HepG2 (cell line): ENCODE data around the gene ANKMY2. TPM values are rescaled to one million over a fixed set of nuclear protein-coding genes. Genes with fewer than 3 reads are reported as not detected.

Experiments used
- ATAC-seq: fragments of 200-7000 bp; cut with Tn5 transposase; 3 replicates; pipeline ENCODE4 v1.9.1; 2020; ENCODE audit warnings: mild to moderate bottlenecking, moderate library complexity
- BruUV-seq: library from RNA; stranded (reverse); fragments of 400-500 nt; replicated peaks from 2 replicates; lab custom pipeline; 2021; lab: Mats Ljungman, UMichigan
- CTCF ChIA-PET: fragments of 300-600 bp; formaldehyde crosslinking; extraction: SDS; loops from one replicate; lab custom pipeline; 2021; ENCODE audit warnings: low total read pairs, inconsistent platforms, low intra/inter-chr PET ratio; lab: Yijun Ruan, JAX
- POLR2A ChIA-PET: fragments of 350-600 bp; sonication (Branson Sonifier 250); formaldehyde crosslinking; loops from one replicate; lab custom pipeline; 2020; ENCODE audit warnings: antibody characterized with exemption, inconsistent platforms; lab: Yijun Ruan, JAX
- DNase-seq: peaks from one replicate; pipeline ENCODE4 v3.0.0-alpha.2; 2015; ENCODE audit warnings: low spot score
- FAIRE-seq: peaks from 3 replicates; lab custom pipeline; 2011; peaks lifted over from hg19 to GRCh38; lab: Jason Lieb, UNC
- H2AFZ ChIP-seq: one replicate; pipeline ENCODE4 v1.6.1; 2011; ENCODE audit warnings: low read length, inconsistent platforms
- H3K27ac ChIP-seq: fragments of 300-600 bp; 3 replicates; pipeline ENCODE4 v1.8.0; 2011; ENCODE audit warnings: mixed run types, mild to moderate bottlenecking, mixed read lengths, low read length, inconsistent platforms; ENCODE audit not compliant: insufficient read depth; ENCODE audit errors: extremely low read length
- H3K27me3 ChIP-seq, 2 experiments: fragments of 200-600 bp in 1 of 2; 2 replicates in 1 of 2; 3 replicates in 1 of 2; pipeline versions ENCODE4 v1.6.0 to v1.8.0; 2011; ENCODE audit warnings: low read length in 2 of 2, mild to moderate bottlenecking in 2 of 2, moderate library complexity in 2 of 2, inconsistent platforms in 1 of 2; ENCODE audit not compliant: insufficient read depth in 2 of 2, control insufficient read depth in 1 of 2
- H3K36me3 ChIP-seq, 2 experiments: fragments of 200-600 bp in 1 of 2; replicated peaks in 1 of 2; 2 replicates in 1 of 2; 3 replicates in 1 of 2; pipeline versions ENCODE4 v1.5.1 to v1.8.0; 2011; ENCODE audit warnings: low read length in 2 of 2, inconsistent platforms in 1 of 2; ENCODE audit not compliant: insufficient read depth in 2 of 2, control insufficient read depth in 1 of 2
- H3K4me1 ChIP-seq: 2 replicates; pipeline ENCODE4 v1.5.1; 2012; ENCODE audit warnings: low read length, inconsistent platforms; ENCODE audit not compliant: insufficient read depth
- H3K4me2 ChIP-seq: 2 replicates; pipeline ENCODE4 v1.6.0; 2011; ENCODE audit warnings: low read depth, low read length, inconsistent platforms
- H3K4me3 ChIP-seq, 3 experiments: fragments of 200-600 bp in 1 of 3; sonication (generic), shearing (Covaris generic) in 1 of 3; replicated peaks in 1 of 3; 2 replicates each; pipeline ENCODE4 v1.5.1; 2011 to 2016; ENCODE audit warnings: low read length in 3 of 3, inconsistent platforms in 2 of 3, low read depth in 2 of 3, mild to moderate bottlenecking in 2 of 3, control low read depth in 1 of 3, mixed read lengths in 1 of 3; ENCODE audit not compliant: insufficient read depth in 1 of 3
- H3K79me2 ChIP-seq: one replicate; pipeline ENCODE4 v1.6.1; 2011; ENCODE audit warnings: low read length, inconsistent platforms; ENCODE audit not compliant: insufficient read depth
- H3K9ac ChIP-seq: 2 replicates; pipeline ENCODE4 v1.6.0; 2011; ENCODE audit warnings: mild to moderate bottlenecking, low read depth, low read length, inconsistent platforms; ENCODE audit not compliant: insufficient read depth
- H3K9me3 ChIP-seq: 2 replicates; pipeline ENCODE4 v1.5.1; 2012; ENCODE audit warnings: mild to moderate bottlenecking, low read length
- H4K20me1 ChIP-seq: 2 replicates; pipeline ENCODE4 v1.6.0; 2011; ENCODE audit warnings: inconsistent platforms, mild to moderate bottlenecking, low read length, moderate library complexity; ENCODE audit not compliant: insufficient read depth
- CENPT ChIP-seq: sonication (generic); formaldehyde crosslinking; IDR thresholded peaks from 2 replicates; pipeline ENCODE4 v1.8.0; 2022; ENCODE audit warnings: low read depth, mild to moderate bottlenecking, moderate library complexity, missing genetic modification reagents
- GATAD2A ChIP-seq: IDR thresholded peaks from 2 replicates; pipeline ENCODE4 v1.6.1; 2016
- GLI4 ChIP-seq: sonication (generic); formaldehyde crosslinking; IDR thresholded peaks from 2 replicates; pipeline ENCODE4 v1.5.1; 2020; ENCODE audit warnings: missing genetic modification reagents, mild to moderate bottlenecking, moderate library complexity, borderline replicate concordance
- ISL2 ChIP-seq: sonication (generic); formaldehyde crosslinking; IDR thresholded peaks from 2 replicates; pipeline ENCODE4 v1.5.0; 2020; ENCODE audit warnings: missing genetic modification reagents
- ISX ChIP-seq: sonication (generic); formaldehyde crosslinking; conservative IDR thresholded peaks from 2 replicates; pipeline ENCODE4 v1.5.0; 2020; ENCODE audit warnings: missing genetic modification reagents
- KDM4B ChIP-seq: sonication (generic); formaldehyde crosslinking; IDR thresholded peaks from 2 replicates; pipeline ENCODE4 v1.4.0; 2020; ENCODE audit warnings: missing genetic modification reagents
- NCOR1 ChIP-seq: fragments of 200-600 bp; sonication (generic); IDR thresholded peaks from 2 replicates; pipeline ENCODE4 v1.7.0; 2017; ENCODE audit warnings: antibody characterized with exemption, low read length, borderline replicate concordance
- NFE2L1 ChIP-seq: sonication (generic); formaldehyde crosslinking; IDR thresholded peaks from 2 replicates; pipeline ENCODE4 v1.4.0; 2020; ENCODE audit warnings: missing genetic modification reagents, mild to moderate bottlenecking, borderline replicate concordance
- ONECUT2 ChIP-seq: sonication (generic); formaldehyde crosslinking; IDR thresholded peaks from 2 replicates; pipeline ENCODE4 v1.4.0; 2020; ENCODE audit warnings: missing genetic modification reagents
- POGK ChIP-seq: sonication (generic); formaldehyde crosslinking; conservative IDR thresholded peaks from 2 replicates; pipeline ENCODE4 v1.8.0; 2022; ENCODE audit warnings: mild to moderate bottlenecking, moderate library complexity, missing genetic modification reagents
- SALL2 ChIP-seq: sonication (generic); formaldehyde crosslinking; IDR thresholded peaks from 2 replicates; pipeline ENCODE4 v1.8.1; 2023; ENCODE audit warnings: mild to moderate bottlenecking, missing genetic modification reagents, inconsistent platforms
- YEATS2 ChIP-seq: sonication (generic); formaldehyde crosslinking; IDR thresholded peaks from 2 replicates; pipeline ENCODE4 v1.4.0; 2020; ENCODE audit warnings: missing genetic modification reagents, borderline replicate concordance
- ZBTB20 ChIP-seq: sonication (generic); formaldehyde crosslinking; IDR thresholded peaks from 2 replicates; pipeline ENCODE4 v1.8.1; 2023; ENCODE audit warnings: missing genetic modification reagents, low read depth, mild to moderate bottlenecking, borderline replicate concordance
- ZGPAT ChIP-seq: IDR thresholded peaks from 2 replicates; pipeline ENCODE4 v1.6.1; 2016; ENCODE audit warnings: mild to moderate bottlenecking
- ZNF33A ChIP-seq: sonication (generic); formaldehyde crosslinking; IDR thresholded peaks from 2 replicates; pipeline ENCODE4 v1.5.1; 2020; ENCODE audit warnings: missing genetic modification reagents, mild to moderate bottlenecking, moderate library complexity, borderline replicate concordance
- ZNF546 ChIP-seq: sonication (generic); formaldehyde crosslinking; conservative IDR thresholded peaks from 2 replicates; pipeline ENCODE4 v1.8.1; 2023; ENCODE audit warnings: mild to moderate bottlenecking, missing genetic modification reagents
- ZNF577 ChIP-seq: sonication (generic); formaldehyde crosslinking; IDR thresholded peaks from 2 replicates; pipeline ENCODE4 v1.4.0; 2020; ENCODE audit warnings: mild to moderate bottlenecking, low read depth, missing genetic modification reagents, borderline replicate concordance
- ZNF598 ChIP-seq: sonication (generic); formaldehyde crosslinking; IDR thresholded peaks from 2 replicates; pipeline ENCODE4 v1.5.1; 2020; ENCODE audit warnings: mild to moderate bottlenecking, missing genetic modification reagents, borderline replicate concordance
- WGBS: methylation state at CpG from one replicate; pipeline ENCODE4 v1.1.6; 2017; ENCODE audit warnings: low lambda C conversion rate; 5-methylcytosine and 5-hydroxymethylcytosine counted together
- in situ Hi-C: cut with HindIII; loops from 2 replicates; pipeline ENCODE4 v1.10.0; 2017; ENCODE audit warnings: low pct_unique_long_range_greater_than_20kb; ENCODE audit not compliant: extremely low pct_ligation_motif_present
- intact Hi-C: fragments of 100-400 bp; cut with micrococcal nuclease; formaldehyde crosslinking; loops from one replicate; pipeline ENCODE4 v1.10.0; 2022; ENCODE audit not compliant: unreplicated experiment
- polyA plus RNA-seq, 8 experiments: library from polyadenylated mRNA; depleted of rRNA in 3 of 8; stranded (reverse) in 7 of 8; unstranded in 1 of 8; fragments of >200 nt; fragmentation: Illumina TruSeq in 4 of 8; extraction: Trizol in 4 of 8; gene quantifications; 2 replicates each; pipeline versions ENCODE4 v1.2.1 to v1.2.3, GENCODE V29; 2011 to 2016; ENCODE audit warnings: low read depth in 4 of 8, missing spikeins in 1 of 8, mixed read lengths in 1 of 8; ENCODE audit not compliant: insufficient read depth in 1 of 8
- total RNA-seq, 5 experiments: library from RNA; depleted of rRNA; stranded (reverse); fragments of >200 nt; fragmentation: Illumina TruSeq; extraction: Trizol; gene quantifications; 2 replicates each; pipeline ENCODE4 v1.2.3, GENCODE V29; 2016; ENCODE audit warnings: low read depth in 1 of 5

Gene ANKMY2
- total and polyA plus RNA-seq, 2 of the 13 experiments (the other 11 are each of a cell fraction or from before 2014, with no cell fraction given): 12.2 to 21.6 TPM

- peak; percentile 47; the same call in 2 of the 3 replicates for ATAC-seq
- intact Hi-C loops (no loop called here), in situ Hi-C loops (no loop called here)
- no peaks in the 10 kb centered on the region for H3K27me3 ChIP-seq
- BruUV-seq: no TSS peak
- no peak overlapping the region for H3K4me3 ChIP-seq
- ChIA-PET CTCF (no interaction called here), POLR2A (no interaction called here)
- no peak for FAIRE-seq
- no peak overlapping the region for H3K27ac ChIP-seq
- no peaks in the 10 kb centered on the region for H3K79me2 ChIP-seq
- no peak overlapping the region for H3K9ac ChIP-seq
- H3K9me3 ChIP-seq: no peaks in the 10 kb centered on the region
- 50% methylated on average over 2 of the region's 3 CpGs for WGBS
- H3K36me3 ChIP-seq: no peaks in the 10 kb centered on the region
- DNase-seq: no peak
- no peak overlapping the region for H3K4me2 ChIP-seq
- no peak overlapping the region for H2AFZ ChIP-seq
- H3K4me1 ChIP-seq: no peaks in the 10 kb centered on the region
- TF ChIP-seq NFE2L1 (CRISPR knock-in tag): no peak
- TF ChIP-seq ZNF33A (CRISPR knock-in tag): no peak
- no peak for TF ChIP-seq YEATS2 (CRISPR knock-in tag)
- no peak for TF ChIP-seq KDM4B (CRISPR knock-in tag)
- no peak for TF ChIP-seq ZNF577 (CRISPR knock-in tag)
- no peak for TF ChIP-seq ZNF598
- no peak for TF ChIP-seq ISX (CRISPR knock-in tag)
- TF ChIP-seq ISL2 (CRISPR knock-in tag): no peak
- no peak for TF ChIP-seq ZBTB20 (CRISPR knock-in tag)
- TF ChIP-seq, all 625 proteins: peak for 0
- no peaks in the 10 kb centered on the region for H4K20me1 ChIP-seq
Measured at GRCh38 chr7:16592395-16592794, 53.2 kb downstream of the ANKMY2 start.

GRCh38 chr7:16590424-16590823 lies 55.1 kb downstream of the ANKMY2 start:
- no peak overlapping the region for H3K9ac ChIP-seq
- intact Hi-C loops (no loop called here), in situ Hi-C loops (no loop called here)
- H3K4me2 ChIP-seq: no peak overlapping the region
- H4K20me1 ChIP-seq: no peaks in the 10 kb centered on the region
- H2AFZ ChIP-seq: no peak overlapping the region
- no peaks in the 10 kb centered on the region for H3K9me3 ChIP-seq
- WGBS: 23% methylated on average over 1 of the region's 1 CpG
- H3K27me3 ChIP-seq: peaks cover 0 to under 1% of the 10 kb centered on the region in 2 experiments; a peak in 1 of 5 replicates
- no peak for FAIRE-seq
- H3K4me1 ChIP-seq: no peaks in the 10 kb centered on the region
- POLR2A ChIA-PET: no interaction called here
- no peaks in the 10 kb centered on the region for H3K36me3 ChIP-seq
- BruUV-seq: no TSS peak
- CTCF ChIA-PET: no interaction called here
- H3K79me2 ChIP-seq: no peaks in the 10 kb centered on the region
- no peak overlapping the region for H3K4me3 ChIP-seq
- DNase-seq: no peak
- no peak overlapping the region for H3K27ac ChIP-seq
- ATAC-seq: no peak
- TF ChIP-seq ZGPAT: no peak
- TF ChIP-seq GATAD2A: no peak
- no peak for TF ChIP-seq GLI4 (CRISPR knock-in tag)
- TF ChIP-seq POGK (CRISPR knock-in tag): no peak
- no peak for TF ChIP-seq ONECUT2 (CRISPR knock-in tag)
- TF ChIP-seq CENPT (CRISPR knock-in tag): no peak
- TF ChIP-seq ZNF546: no peak
- no peak for TF ChIP-seq SALL2 (CRISPR knock-in tag)
- no peak for TF ChIP-seq NCOR1
